Motor neuron (in vitro differentiated cells): ENCODE measurements around the gene PIP5K1B. TPM values are rescaled to one million over a fixed set of nuclear protein-coding genes. Genes with fewer than 3 reads are reported as not detected.

ENCODE experiments used
- ATAC-seq, 8 experiments: fragments of 200-7000 bp; cut with Tn5 transposase; replicated peaks in 6 of 8; 2 replicates each; pipeline ENCODE4 v1.8.0; 2021; ENCODE audit warnings: mild to moderate bottlenecking in 8 of 8, moderate library complexity in 8 of 8
- H3K27ac ChIP-seq, 2 donors: fragments of 250-450 bp; sonication (Bioruptor Pico); 2 replicates each; pipeline ENCODE4 v1.9.0; 2021; ENCODE audit warnings: antibody characterized with exemption in 2 of 2, mild to moderate bottlenecking in 2 of 2, moderate library complexity in 1 of 2
- H3K4me1 ChIP-seq, 2 donors: fragments of 250-450 bp; sonication (Bioruptor Pico); replicated peaks in 1 of 2; 2 replicates each; pipeline ENCODE4 v1.6.1; 2021; ENCODE audit warnings: antibody characterized with exemption in 2 of 2, mild to moderate bottlenecking in 2 of 2, moderate library complexity in 1 of 2
- H3K4me3 ChIP-seq, 5 donors: fragments of 250-450 bp; sonication (Bioruptor Pico); 2 replicates each; pipeline ENCODE4 v1.9.0; 2021; ENCODE audit warnings: antibody characterized with exemption in 5 of 5, mild to moderate bottlenecking in 5 of 5, moderate library complexity in 4 of 5
- WGBS, 10 experiments: fragments of 450-650 bp; shearing (Covaris generic); methylation state at CpG; one replicate each; pipeline ENCODE4 v1.0.0; 2022; 5-methylcytosine and 5-hydroxymethylcytosine counted together
- in situ Hi-C, 9 experiments: fragments of 400-800 bp; cut with MboI; loops; one replicate each; pipeline ENCODE4 v1.15.0; 2021; ENCODE audit warnings: low sequenced_read_pairs in 9 of 9, low pct_unique_long_range_greater_than_20kb in 2 of 9; ENCODE audit not compliant: unreplicated experiment in 9 of 9
- total RNA-seq, 8 experiments: library from RNA; unstranded; fragments of 300-600 nt; gene quantifications; 2 replicates each; pipeline versions ENCODE4 v1.2.3 to v1.2.4, GENCODE V29; 2022

PIP5K1B gene
- total RNA-seq, 8 experiments from 2014 or later: 0.18 to 2.4 (median 0.47) TPM

GRCh38 chr9:68793605-68794343, 88.7 kb downstream of the PIP5K1B start:
- ATAC-seq: no peak
- 53 to 100% (median 93%) methylated on average over 1 to 6 of the region's 6 CpGs for WGBS, 10 experiments
- H3K4me1 ChIP-seq: no peaks in the 10 kb centered on the region
- in situ Hi-C loops: no loop called here
- H3K4me3 ChIP-seq: no peak overlapping the region
- H3K27ac ChIP-seq: no peak overlapping the region

DNA sequence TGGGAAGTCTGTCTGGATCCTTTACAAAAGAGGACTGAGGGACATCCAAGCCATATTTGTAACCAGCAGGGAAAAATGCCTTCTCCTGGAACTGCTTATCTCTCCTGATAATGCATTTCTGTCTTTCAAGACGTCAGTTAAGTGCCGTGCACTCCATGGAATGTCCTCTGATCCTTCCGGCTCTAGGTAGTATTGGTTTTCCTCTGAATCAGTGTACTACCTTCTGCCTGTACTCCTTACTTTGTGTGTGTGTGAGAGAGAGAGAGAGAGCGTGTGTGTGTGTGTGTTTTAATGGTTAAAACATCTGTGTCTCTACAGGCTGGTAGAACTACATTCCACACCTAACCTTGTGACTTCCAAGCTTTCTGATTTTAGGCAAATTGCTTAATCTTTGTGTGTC, 89.9 kb downstream of the PIP5K1B start:
- 0 to 88% (median 71%) methylated on average over 1 to 4 of the region's 4 CpGs; no CpG with 5 or more reads in 1 of the 10 experiments for WGBS, 10 experiments
- no peak for ATAC-seq
- in situ Hi-C loops: no loop called here
- H3K4me3 ChIP-seq: no peak overlapping the region
- H3K4me1 ChIP-seq: no peaks in the 10 kb centered on the region
- no peak overlapping the region for H3K27ac ChIP-seq

DNA sequence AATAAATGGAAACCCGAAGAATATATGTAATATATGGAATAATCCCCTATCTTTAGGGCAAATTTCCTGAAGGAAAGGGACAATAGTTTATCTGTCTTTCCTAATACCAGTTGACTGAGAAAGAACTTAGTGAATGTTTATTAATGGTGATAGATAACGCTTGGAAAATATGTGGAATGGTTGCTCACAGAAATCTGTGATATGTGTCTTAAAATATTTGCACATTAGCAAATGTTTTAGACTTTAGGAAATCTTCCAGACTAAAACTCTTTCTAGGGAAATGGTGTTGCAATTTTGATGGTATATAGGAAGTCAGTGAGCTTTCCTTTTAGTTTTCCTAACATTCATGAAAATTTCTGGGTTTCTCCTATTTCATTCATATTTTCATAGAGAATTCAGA, 90.4 kb downstream of the PIP5K1B start:
- H3K4me3 ChIP-seq: no peak overlapping the region
- no peak for ATAC-seq
- no peak overlapping the region for H3K27ac ChIP-seq
- H3K4me1 ChIP-seq: no peaks in the 10 kb centered on the region
- in situ Hi-C loops: no loop called here
- WGBS, 10 experiments: 0 to 100% (median 75%) methylated on average over 1 to 2 of the region's 2 CpGs; no CpG with 5 or more reads in 1 of the 10 experiments

DNA sequence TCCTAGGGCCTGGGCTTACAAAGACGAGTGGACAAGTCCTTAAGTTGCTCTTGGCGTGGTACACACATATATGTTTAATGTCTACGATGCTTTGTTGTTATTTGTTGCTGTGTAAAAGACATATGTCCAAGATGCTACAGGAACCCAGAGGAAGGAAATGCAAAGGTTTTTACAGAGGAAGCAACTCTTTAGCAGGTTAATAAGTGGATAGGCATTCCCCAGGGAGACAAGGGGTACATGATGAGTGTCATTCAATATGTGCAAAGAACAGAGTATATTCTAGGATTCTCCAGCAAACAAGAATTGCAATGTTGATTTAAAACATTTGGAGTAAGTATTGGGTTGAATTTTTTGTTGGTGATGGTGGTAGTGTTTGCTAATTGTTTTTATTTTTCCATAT, 92.1 kb downstream of the PIP5K1B start:
- Histone ChIP-seq H3K27ac (no peak overlapping the region), H3K4me3 (no peak overlapping the region), H3K4me1 (no peaks in the 10 kb centered on the region)
- in situ Hi-C loops: no loop called here
- ATAC-seq: no peak
- 8 to 100% (median 93%) methylated on average over 1 to 3 of the region's 3 CpGs; no CpG with 5 or more reads in 3 of the 10 experiments for WGBS, 10 experiments

DNA sequence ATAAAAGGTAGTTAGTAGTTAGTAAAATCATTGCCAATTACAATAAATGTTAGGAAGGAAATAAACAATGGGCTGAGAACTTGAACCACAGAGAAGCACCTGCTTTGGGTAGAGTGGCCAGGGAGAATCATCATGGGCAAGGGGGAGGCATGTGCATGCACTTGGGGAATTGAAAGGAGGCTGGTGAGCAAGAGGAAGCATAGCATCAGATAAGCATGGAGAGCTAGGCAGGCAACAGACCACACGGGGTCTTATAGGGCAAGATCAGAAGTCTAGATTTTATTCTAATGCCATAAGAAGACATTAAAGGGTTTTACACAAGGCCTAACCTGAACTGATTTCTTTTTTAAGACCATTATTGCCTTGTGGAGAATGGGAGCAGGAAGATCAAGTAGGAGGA, 93.4 kb downstream of the PIP5K1B start:
- no peaks in the 10 kb centered on the region for H3K4me1 ChIP-seq
- no peak for ATAC-seq
- 0 to 100% (median 69%) methylated on average over 1 of the region's 1 CpG; no CpG with 5 or more reads in 3 of the 10 experiments for WGBS, 10 experiments
- in situ Hi-C loops: no loop called here
- H3K27ac ChIP-seq: no peak overlapping the region
- H3K4me3 ChIP-seq: no peak overlapping the region

DNA sequence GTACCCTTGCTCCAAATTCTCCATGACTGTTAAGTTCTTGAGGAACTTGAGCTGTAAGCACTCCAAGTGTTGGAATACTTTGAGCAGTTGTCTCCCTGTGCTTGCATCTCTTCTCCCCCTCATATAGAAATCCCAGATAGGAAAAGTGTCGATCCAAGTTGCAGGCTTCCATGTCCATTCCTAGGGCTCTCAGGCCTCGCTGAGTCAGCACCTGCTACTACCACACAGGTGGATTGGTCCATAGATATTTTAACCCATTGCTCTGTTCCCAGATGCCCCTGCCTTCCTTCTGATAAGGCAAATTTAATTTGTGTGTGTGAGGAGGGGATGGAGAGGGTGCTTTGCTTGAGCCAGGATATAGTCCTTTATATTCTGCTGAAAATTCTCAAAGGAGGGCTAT, 95.8 kb downstream of the PIP5K1B start:
- Histone ChIP-seq H3K4me3 (no peak overlapping the region), H3K27ac (no peak overlapping the region), H3K4me1 (peaks cover 0 to 6% of the 10 kb centered on the region in 2 donors)
- ATAC-seq: no peak
- WGBS, 10 experiments: 0 to 88% (median 37%) methylated on average over 1 to 2 of the region's 2 CpGs; no CpG with 5 or more reads in 6 of the 10 experiments
- in situ Hi-C loops: no loop called here

- Histone ChIP-seq H3K4me3 (no peak overlapping the region), H3K4me1 (peaks cover 7 to 20% of the 10 kb centered on the region in 2 donors), H3K27ac (no peak overlapping the region)
- no peak for ATAC-seq
- in situ Hi-C loops: no loop called here
- WGBS, 10 experiments: 5 to 82% (median 50%) methylated on average over 1 to 6 of the region's 6 CpGs; no CpG with 5 or more reads in 1 of the 10 experiments
Measured at GRCh38 chr9:68802525-68803015, 97.5 kb downstream of the PIP5K1B start.

DNA sequence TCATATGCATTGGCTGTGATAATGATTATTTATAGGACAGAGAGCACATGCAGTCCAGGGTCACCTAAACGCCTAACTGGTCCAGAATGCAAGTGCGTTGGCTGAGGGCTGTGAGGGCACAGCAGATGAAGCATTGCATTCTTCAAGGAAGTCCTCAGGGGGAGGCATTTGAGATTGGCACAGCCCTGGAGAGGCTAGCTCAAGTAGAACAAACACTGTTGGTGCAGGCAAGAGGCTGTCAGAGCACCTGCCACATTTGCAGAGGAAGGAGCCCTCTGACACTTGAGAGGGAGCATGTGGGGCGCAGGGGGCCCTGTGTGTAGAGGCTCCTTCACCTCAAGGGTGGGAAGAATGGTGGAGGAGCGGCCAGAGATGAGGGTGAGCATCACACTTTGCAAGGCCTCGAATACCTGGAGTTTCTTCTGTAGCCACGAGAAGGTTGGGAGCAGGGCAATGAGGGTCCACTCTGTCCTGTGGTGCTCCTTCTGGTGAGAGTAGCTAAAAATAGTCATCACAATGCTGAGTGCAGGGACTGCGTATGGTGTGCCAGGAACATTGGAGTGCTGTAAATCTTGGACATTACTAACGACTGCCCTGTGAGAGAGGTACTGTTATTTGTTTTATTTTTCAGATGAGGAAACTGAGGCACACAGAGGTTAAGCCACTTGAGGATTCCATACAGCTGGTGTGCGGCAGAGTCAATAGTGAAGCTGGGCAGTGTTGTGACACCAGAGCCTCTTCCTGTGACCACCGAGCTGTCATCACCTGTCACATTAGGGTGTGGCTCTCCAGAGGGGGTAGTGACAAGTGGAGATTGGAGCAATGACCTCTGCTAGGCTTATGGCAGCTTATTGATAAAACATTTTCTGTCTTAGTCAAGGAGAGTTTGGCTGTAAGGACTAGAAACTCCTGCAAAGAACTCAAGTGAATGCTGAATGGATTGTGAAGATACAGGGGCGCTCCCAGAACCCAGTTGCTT, 100.2 kb downstream of the PIP5K1B start:
- Histone ChIP-seq H3K4me3 (no peak overlapping the region), H3K4me1 (peaks cover 25 to 30% of the 10 kb centered on the region in 2 donors), H3K27ac (no peak overlapping the region)
- in situ Hi-C loops: no loop called here
- no peak for ATAC-seq
- WGBS, 10 experiments: 10 to 100% (median 87%) methylated on average over 2 to 7 of the region's 11 CpGs; no CpG with 5 or more reads in 1 of the 10 experiments

DNA sequence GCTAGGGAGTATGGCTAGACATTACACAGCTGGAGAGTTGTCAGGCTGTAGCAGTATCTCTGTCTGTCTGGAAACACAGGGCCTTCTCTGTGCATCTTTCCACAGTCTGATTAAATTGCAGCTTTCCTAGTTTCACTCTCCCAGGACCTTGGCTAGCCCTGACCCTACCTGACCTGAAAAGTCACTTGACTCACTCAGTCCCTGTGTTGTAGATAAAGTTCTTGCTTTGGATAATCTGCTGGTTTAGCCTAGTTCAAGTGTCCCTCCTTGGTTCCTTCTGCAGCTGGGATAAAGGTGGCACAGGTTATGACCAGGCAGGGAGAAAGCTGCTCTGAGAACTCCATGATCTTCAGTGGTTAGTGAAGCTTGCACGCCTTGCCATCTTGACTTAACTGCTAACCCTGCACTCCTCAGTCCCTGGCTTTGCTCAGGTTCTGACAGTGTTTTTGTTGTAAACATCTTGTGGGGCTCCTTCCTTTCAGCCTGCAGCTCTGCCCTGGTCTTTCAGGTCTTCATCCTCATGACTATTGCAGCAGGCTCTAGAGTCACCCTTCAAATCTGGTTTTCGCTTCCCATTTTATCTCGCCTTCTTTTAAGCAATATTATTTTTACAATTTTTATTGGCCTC, 101.0 kb downstream of the PIP5K1B start:
- Histone ChIP-seq H3K4me3 (no peak overlapping the region), H3K4me1 (peaks cover 25 to 30% of the 10 kb centered on the region in 2 donors), H3K27ac (no peak overlapping the region)
- in situ Hi-C loops: no loop called here
- ATAC-seq: no peak
- WGBS, 10 experiments: 7 to 100% (median 90%) methylated on average over 1 to 3 of the region's 3 CpGs

DNA sequence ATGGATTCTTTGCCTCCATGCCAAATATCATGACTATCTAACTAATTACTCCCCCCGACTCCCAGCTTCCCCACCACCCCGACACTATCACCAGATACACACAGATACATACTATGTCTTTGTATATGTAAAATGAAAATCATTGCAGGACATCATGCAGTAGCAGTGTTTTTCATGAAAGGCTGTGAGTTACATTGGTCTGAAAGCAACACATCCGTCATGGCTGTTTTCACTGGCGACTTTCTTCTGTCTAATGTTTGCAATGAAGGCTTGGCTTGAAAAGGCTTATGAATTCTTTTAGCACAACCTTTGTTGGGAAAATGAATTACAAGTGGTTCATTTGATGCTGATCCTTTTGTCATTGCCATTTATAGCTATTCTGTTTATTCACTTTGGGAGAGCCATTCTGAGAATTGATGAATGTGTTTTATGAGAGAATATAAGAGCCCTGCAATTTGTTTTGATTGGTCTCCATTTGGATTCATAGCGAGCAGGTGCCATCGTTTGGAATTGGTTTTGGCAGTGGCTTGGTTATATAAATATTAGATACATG, 103.4 kb downstream of the PIP5K1B start:
- 11 to 36% (median 24%) methylated on average over 2 to 6 of the region's 6 CpGs; no CpG with 5 or more reads in 3 of the 10 experiments for WGBS, 10 experiments
- in situ Hi-C loops: no loop called here
- ATAC-seq: peak in 5 of 8 experiments; percentile 35 to 89 (median 61)
- no peak overlapping the region for H3K4me3 ChIP-seq
- peak overlapping the region in 1 of 2 donors; percentile 46 for H3K27ac ChIP-seq
- peaks cover 25 to 30% of the 10 kb centered on the region in 2 donors for H3K4me1 ChIP-seq

DNA sequence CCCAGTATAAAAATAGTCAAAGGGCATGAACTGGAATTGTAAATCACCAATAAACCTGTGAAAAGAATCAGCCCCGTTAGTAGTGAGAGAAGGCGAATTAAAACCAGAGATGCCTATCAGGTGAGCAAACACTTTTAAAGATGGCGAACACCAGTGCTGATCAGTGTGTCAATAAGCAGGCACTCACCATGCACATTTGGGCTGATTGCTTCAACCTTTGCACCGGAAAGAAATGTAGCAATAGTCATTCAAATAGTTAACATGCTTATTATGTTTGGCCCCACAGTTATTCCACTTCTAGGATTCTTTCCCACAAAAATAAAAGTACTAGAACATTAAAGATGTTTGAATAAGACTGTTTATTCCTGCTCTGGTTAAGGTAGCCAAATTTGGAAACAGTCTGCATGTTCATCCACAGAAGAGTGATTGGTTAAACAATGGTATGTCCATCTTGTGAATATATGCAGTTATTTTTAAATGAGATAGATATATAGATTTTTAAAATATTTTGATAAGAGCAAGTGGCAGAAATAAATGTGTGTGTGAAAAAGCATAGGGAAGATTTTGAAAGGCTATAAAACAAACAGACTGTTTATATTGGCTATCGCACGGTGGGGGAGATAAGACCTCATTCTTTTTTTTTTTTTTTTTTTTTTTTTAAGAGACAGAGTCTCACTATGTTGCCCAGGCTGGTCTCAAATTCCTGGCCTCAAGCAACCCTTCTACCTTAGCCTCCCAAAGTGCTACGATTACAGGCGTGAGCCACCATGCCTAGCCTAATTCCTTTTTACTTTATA, 112.2 kb downstream of the PIP5K1B start:
- Histone ChIP-seq H3K4me3 (no peak overlapping the region), H3K27ac (no peak overlapping the region), H3K4me1 (no peaks in the 10 kb centered on the region)
- in situ Hi-C loops: no loop called here
- 37 to 98% (median 85%) methylated on average over 3 to 8 of the region's 8 CpGs for WGBS, 10 experiments
- ATAC-seq: no peak

- in situ Hi-C loops: no loop called here
- no peak for ATAC-seq
- no peak overlapping the region for H3K4me3 ChIP-seq
- H3K27ac ChIP-seq: no peak overlapping the region
- no peaks in the 10 kb centered on the region for H3K4me1 ChIP-seq
- 34 to 100% (median 86%) methylated on average over 1 to 2 of the region's 2 CpGs; no CpG with 5 or more reads in 1 of the 10 experiments for WGBS, 10 experiments
Measured at GRCh38 chr9:68819065-68819464, 114.0 kb downstream of the PIP5K1B start.
